Chondrocyte (in vitro differentiated cells): ENCODE data around the gene RAD51B. TPM values are rescaled to one million over a fixed set of nuclear protein-coding genes. Genes with fewer than 3 reads are reported as not detected.

ENCODE experiments used
- DNase-seq: peaks from one replicate; pipeline ENCODE4 v3.0.0; 2021; ENCODE audit warnings: mixed read lengths, low spot score
- H3K27ac Mint-ChIP-seq: one replicate; pipeline ENCODE4 v1.8.0; 2021; ENCODE audit warnings: mild to moderate bottlenecking, moderate library complexity, mixed read lengths; ENCODE audit not compliant: unreplicated experiment
- H3K27me3 Mint-ChIP-seq: 2 replicates; pipeline ENCODE4 v1.8.0; 2021; ENCODE audit warnings: low read depth, mixed read lengths
- H3K36me3 Mint-ChIP-seq: 2 replicates; pipeline ENCODE4 v1.8.0; 2021; ENCODE audit warnings: low read depth, mixed read lengths
- H3K4me1 Mint-ChIP-seq: 2 replicates; pipeline ENCODE4 v1.8.0; 2021; ENCODE audit warnings: low read depth, mild to moderate bottlenecking, mixed read lengths
- H3K4me3 Mint-ChIP-seq: one replicate; pipeline ENCODE4 v1.8.0; 2021; ENCODE audit warnings: mild to moderate bottlenecking, moderate library complexity, mixed read lengths; ENCODE audit not compliant: unreplicated experiment
- H3K9me3 Mint-ChIP-seq: 2 replicates; pipeline ENCODE4 v1.8.0; 2021; ENCODE audit warnings: low read depth, mixed read lengths
- CTCF ChIP-seq: fragments of 200-600 bp; sonication (generic); IDR thresholded peaks from 2 replicates; pipeline ENCODE4 v1.5.0; 2021; ENCODE audit warnings: antibody characterized with exemption, mild to moderate bottlenecking, moderate library complexity
- total RNA-seq: library from RNA; stranded (reverse); gene quantifications from 3 replicates; pipeline ENCODE4 v1.2.1, GENCODE V29; 2021

RAD51B gene
- total RNA-seq, 1 donor from 2014 or later: 8.2 TPM

- Mint-ChIP-seq H3K4me3 (no peak overlapping the region), H3K36me3 (no peaks in the 10 kb centered on the region), H3K27me3 (no peaks in the 10 kb centered on the region), H3K9me3 (no peaks in the 10 kb centered on the region), H3K4me1 (peaks cover 33% of the 10 kb centered on the region), H3K27ac (no peak overlapping the region)
- no peak for TF ChIP-seq CTCF
- DNase-seq: no peak
These were observed 787.1 kb downstream of the RAD51B start for GRCh38 chr14:68606644-68607043.

GRCh38 chr14:68607081-68607866 lies 787.7 kb downstream of the RAD51B start:
- Mint-ChIP-seq H3K27ac (peak overlapping the region; percentile 66), H3K27me3 (no peaks in the 10 kb centered on the region), H3K4me3 (no peak overlapping the region), H3K4me1 (peaks cover 40% of the 10 kb centered on the region), H3K9me3 (no peaks in the 10 kb centered on the region), H3K36me3 (no peaks in the 10 kb centered on the region)
- TF ChIP-seq CTCF: no peak
- no peak for DNase-seq

- Mint-ChIP-seq H3K36me3 (peaks cover 2% of the 10 kb centered on the region), H3K27me3 (no peaks in the 10 kb centered on the region), H3K27ac (peak overlapping the region; percentile 66), H3K4me1 (peaks cover 43% of the 10 kb centered on the region), H3K4me3 (no peak overlapping the region), H3K9me3 (peaks cover 5% of the 10 kb centered on the region)
- no peak for DNase-seq
- TF ChIP-seq CTCF: no peak
These were observed 788.4 kb downstream of the RAD51B start for GRCh38 chr14:68607867-68608573.

- Mint-ChIP-seq H3K27me3 (no peaks in the 10 kb centered on the region), H3K4me1 (peaks cover 40% of the 10 kb centered on the region)
- TF ChIP-seq CTCF: no peak
These were observed 789.0 kb downstream of the RAD51B start for GRCh38 chr14:68608574-68608962.

GRCh38 chr14:68609012-68609411 lies 789.4 kb downstream of the RAD51B start:
- Mint-ChIP-seq H3K27me3 (no peaks in the 10 kb centered on the region), H3K27ac (peak overlapping the region; percentile 20), H3K4me1 (peaks cover 35% of the 10 kb centered on the region), H3K4me3 (no peak overlapping the region), H3K36me3 (peaks cover 5% of the 10 kb centered on the region), H3K9me3 (peaks cover 7% of the 10 kb centered on the region)
- TF ChIP-seq CTCF: no peak
- no peak for DNase-seq

More at GRCh38 chr14:68608574-68608962, 789.0 kb downstream of the RAD51B start:
- DNase-seq: no peak
- no peak overlapping the region for H3K4me3 Mint-ChIP-seq
- peaks cover 5% of the 10 kb centered on the region for H3K9me3 Mint-ChIP-seq
- H3K27ac Mint-ChIP-seq: peak overlapping the region; percentile 20
- peaks cover 2% of the 10 kb centered on the region for H3K36me3 Mint-ChIP-seq
